Measurements from ENCODE around the gene FAM151A. TPM values are rescaled to one million over a fixed set of nuclear protein-coding genes. Genes with fewer than 3 reads are reported as not detected.

Gene FAM151A
- total RNA-seq, 4 donors from 2014 or later = 0.19 to 0.72 TPM; not detected in 2

- no peak for TF ChIP-seq CTCF (IDR thresholded peaks at IDR 0.05)
- no peak for ATAC-seq (ENCODE audit: low FRiP score)
- DNase-seq (ENCODE audit: low spot score) = no peak
Measured at GRCh38 chr1:54611621-54612020, 11.7 kb downstream of the FAM151A start.

- ATAC-seq (ENCODE audit: low FRiP score) (no peak), DNase-seq (ENCODE audit: low spot score) (no peak)
- TF ChIP-seq CTCF (IDR thresholded peaks at IDR 0.05) = no peak
Measured at GRCh38 chr1:54610601-54611580, 12.4 kb downstream of the FAM151A start.

- DNase-seq (ENCODE audit: low spot score) (no peak), ATAC-seq (ENCODE audit: low FRiP score) (no peak)
- TF ChIP-seq CTCF (IDR thresholded peaks at IDR 0.05) = no peak
Measured at GRCh38 chr1:54610048-54610447, 13.3 kb downstream of the FAM151A start.

- DNase-seq (ENCODE audit: low spot score) (no peak), ATAC-seq (ENCODE audit: low FRiP score) (no peak)
- TF ChIP-seq CTCF (IDR thresholded peaks at IDR 0.05) = no peak
Measured at GRCh38 chr1:54609301-54609921, 13.9 kb downstream of the FAM151A start.

GRCh38 chr1:54608566-54609230 is 14.6 kb downstream of the FAM151A start:
- no peak for ATAC-seq (ENCODE audit: low FRiP score)
- no peak for DNase-seq (ENCODE audit: low spot score)
- no peak for TF ChIP-seq CTCF (IDR thresholded peaks at IDR 0.05)

GRCh38 chr1:54607821-54608565 is 15.3 kb downstream of the FAM151A start:
- no peak for ATAC-seq (ENCODE audit: low FRiP score)
- no peak for DNase-seq (ENCODE audit: low spot score)
- no peak for TF ChIP-seq CTCF (IDR thresholded peaks at IDR 0.05)
